ENCODE measurements around the gene ARHGDIG.

Gene ARHGDIG

DNA sequence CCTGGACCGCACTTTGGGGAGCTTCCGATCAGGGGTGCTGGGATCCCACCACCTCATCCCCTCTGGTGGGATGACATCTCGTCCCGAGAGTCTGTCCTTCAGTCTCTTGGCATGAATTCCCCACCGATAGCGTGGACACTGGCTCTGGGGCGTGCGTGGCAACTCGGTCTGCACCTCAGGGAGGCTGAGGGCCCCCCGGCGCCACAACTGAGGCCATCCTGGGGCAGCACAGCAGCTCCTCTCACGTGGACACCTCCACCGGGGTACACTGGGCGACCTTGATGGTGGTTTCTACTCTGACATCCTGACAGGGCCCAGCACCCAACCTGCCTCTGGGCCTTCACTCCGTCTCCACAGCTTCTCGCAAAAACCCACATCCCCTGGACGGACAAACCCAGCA is 11.1 kb downstream of the ARHGDIG start:
- Histone ChIP-seq H3K27ac (no peak overlapping the region), H3K4me3 (no peak overlapping the region)
- no peak for DNase-seq (ENCODE audit: low spot score)
- TF ChIP-seq, protein P1, sequence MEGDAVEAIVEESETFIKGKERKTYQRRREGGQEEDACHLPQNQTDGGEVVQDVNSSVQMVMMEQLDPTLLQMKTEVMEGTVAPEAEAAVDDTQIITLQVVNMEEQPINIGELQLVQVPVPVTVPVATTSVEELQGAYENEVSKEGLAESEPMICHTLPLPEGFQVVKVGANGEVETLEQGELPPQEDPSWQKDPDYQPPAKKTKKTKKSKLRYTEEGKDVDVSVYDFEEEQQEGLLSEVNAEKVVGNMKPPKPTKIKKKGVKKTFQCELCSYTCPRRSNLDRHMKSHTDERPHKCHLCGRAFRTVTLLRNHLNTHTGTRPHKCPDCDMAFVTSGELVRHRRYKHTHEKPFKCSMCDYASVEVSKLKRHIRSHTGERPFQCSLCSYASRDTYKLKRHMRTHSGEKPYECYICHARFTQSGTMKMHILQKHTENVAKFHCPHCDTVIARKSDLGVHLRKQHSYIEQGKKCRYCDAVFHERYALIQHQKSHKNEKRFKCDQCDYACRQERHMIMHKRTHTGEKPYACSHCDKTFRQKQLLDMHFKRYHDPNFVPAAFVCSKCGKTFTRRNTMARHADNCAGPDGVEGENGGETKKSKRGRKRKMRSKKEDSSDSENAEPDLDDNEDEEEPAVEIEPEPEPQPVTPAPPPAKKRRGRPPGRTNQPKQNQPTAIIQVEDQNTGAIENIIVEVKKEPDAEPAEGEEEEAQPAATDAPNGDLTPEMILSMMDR (IDR thresholded peaks at IDR 0.05): no peak

DNA sequence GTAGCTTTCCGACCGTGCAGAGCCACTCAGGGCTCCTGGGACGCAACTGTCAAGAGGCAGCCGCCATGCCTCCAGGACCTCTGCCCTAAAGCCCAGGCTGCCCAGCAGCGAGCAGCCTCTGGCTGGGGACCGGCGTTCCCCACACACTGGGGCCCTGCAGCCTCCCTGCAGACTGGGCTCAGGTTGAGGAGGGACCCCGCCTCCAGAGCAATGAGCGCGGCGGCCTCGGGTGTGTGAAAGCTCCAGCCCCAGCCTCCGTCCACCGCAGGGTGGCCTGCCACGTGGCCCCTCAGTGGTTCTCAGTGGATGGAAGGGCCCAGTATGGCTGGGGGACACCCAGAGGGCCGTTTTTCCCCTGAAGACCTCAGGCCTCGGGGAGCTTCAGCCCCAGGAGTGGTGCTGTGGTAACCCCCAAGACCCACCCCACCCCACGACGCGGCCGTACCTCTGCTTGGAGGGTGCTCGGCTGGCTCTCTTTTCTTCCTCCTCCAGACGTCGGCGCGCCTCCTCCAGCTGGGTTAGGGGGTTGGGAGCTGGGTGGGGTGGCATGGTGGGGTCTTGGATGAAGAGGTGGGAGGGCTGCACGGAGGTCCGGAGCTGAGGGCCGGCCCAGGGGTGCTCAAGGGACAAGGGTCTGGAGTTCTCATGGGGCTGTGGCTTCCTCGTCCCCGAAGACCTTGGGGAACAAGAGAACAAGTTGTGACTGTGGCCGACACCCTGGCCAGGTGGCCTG is 12.8 kb downstream of the ARHGDIG start:
- no peak overlapping the region for H3K4me3 ChIP-seq
- DNase-seq (ENCODE audit: low spot score): no peak
- TF ChIP-seq, protein P1 (IDR thresholded peaks at IDR 0.05): no peak
- no peak overlapping the region for H3K27ac ChIP-seq

DNA sequence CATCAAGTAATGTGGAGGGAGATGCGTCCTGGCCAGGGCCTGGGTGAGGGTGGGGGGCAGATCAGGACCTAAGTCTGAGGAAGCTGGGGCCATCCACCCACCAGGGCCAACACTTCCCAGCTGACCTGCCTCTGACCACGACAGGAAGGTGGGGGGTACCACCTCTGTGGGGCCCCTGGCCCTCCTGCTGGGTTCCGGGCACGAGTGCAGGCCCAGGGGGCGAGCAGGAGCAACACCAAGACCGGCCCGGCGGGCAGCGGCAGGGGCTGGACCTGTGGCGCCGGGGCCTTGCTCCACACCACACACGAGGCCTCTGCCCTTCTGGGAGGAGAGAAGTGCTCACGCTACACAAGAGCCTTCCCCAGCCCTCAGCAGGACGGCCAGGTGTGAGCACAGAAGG is 15.9 kb downstream of the ARHGDIG start:
- Histone ChIP-seq H3K4me3 (no peak overlapping the region), H3K27ac (no peak overlapping the region)
- no peak for DNase-seq (ENCODE audit: low spot score)
- TF ChIP-seq, protein P1 (IDR thresholded peaks at IDR 0.05): no peak

DNA sequence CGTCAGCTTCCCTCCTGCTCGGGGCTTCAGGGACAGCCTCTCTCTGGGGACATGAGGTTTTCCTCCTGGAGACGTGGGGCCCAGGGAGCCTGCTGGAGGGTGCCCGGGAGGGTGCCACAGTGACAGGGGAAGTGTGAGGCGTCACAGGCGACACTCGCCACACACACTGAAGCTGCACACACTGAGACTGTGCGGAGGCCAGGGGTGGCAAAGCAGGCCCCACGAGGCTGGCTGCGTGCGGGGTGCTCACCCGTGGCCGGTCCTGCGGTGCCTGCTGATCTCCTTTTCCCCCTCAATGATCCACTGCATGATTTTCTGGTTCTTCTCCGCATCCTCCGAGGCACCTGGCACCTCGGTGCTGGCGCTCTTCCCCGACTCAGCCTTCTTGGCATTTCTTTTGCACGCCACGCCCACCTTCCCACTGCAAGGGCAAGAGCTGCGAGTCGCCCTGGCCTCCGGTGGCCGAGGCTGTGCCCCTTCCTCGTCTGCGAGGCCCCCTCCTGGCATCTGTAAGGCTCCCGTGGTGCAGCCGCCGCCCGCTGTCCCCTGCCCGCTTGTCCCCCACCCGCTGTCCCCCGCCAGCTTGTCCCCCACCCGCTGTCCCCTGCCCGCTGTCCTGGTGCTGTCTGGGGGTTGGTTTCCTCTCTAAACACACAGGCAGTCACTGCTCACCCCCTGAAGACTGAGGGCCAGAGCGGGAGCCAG is 16.6 kb downstream of the ARHGDIG start:
- DNase-seq (ENCODE audit: low spot score): no peak
- Histone ChIP-seq H3K4me3 (no peak overlapping the region), H3K27ac (no peak overlapping the region)
- TF ChIP-seq, protein P1 (IDR thresholded peaks at IDR 0.05): no peak

DNA sequence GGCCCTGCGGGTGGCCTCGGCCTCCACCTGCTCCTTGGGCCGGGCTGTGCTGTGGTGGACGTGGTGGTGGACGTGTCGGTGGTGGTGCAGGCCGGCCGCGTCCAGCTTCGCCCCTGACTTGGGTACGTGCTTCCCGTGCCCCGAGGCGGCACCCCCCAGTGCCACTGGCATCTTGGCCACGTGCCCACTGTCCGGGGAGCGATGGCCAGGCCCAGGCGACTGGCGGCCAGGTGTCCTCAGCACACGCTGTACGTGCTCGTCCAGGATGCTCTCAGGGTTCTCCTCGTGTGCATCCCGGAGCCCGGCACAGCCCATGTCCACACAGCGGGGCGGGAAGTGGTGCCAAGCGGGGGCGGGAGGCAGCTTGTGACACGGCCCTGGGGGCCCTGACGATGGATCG is 17.4 kb downstream of the ARHGDIG start:
- no peak for DNase-seq (ENCODE audit: low spot score)
- no peak overlapping the region for H3K27ac ChIP-seq
- no peak overlapping the region for H3K4me3 ChIP-seq
- TF ChIP-seq, protein P1 (IDR thresholded peaks at IDR 0.05): no peak

DNA sequence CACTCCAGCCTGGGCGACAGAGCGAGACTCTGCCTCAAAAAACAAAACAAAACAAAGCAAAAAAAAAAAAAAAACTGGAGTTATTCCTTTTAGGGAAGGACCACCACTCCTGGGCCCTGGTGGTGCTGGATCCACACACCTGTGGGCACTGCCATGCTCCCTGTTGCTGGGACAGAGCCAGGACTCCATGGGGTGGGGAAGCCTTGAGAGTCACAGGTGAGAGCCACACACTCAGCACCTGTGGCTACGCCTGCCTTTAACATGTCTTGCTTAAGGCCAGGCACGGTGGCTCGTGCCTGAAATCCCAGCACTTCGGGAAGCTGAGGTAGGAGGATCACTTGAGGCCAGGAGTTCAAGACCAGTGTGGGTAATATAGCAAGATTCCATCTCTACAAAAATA is 20.8 kb downstream of the ARHGDIG start:
- Histone ChIP-seq H3K27ac (no peak overlapping the region), H3K4me3 (no peak overlapping the region)
- DNase-seq (ENCODE audit: low spot score): no peak
- TF ChIP-seq, protein P1 (IDR thresholded peaks at IDR 0.05): no peak

DNA sequence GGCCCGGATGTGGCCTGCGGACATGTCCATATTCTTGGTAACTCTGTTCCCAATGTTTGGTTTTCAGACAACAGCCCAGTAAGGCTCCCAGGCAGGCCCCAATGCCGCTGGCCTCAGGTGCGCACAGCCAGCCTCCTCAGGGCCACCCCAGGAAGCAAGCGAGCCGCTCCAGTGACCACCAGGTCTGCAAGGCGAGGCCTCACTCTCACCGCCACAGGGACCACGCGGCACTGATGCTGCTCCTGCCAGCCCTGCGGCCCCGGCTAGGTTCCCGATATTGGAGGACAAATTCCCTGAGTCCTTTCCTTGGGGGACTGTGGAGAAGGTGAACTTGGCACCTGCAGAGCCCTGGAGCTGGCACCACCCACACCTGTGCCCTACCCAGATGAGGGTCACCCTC is 21.6 kb downstream of the ARHGDIG start:
- no peak overlapping the region for H3K4me3 ChIP-seq
- no peak overlapping the region for H3K27ac ChIP-seq
- TF ChIP-seq, protein P1 (IDR thresholded peaks at IDR 0.05): no peak
- DNase-seq (ENCODE audit: low spot score): no peak

Measured in coronary artery (tissue), 2 donors.